ENCODE data around the gene KNDC1.

KNDC1 gene

DNA sequence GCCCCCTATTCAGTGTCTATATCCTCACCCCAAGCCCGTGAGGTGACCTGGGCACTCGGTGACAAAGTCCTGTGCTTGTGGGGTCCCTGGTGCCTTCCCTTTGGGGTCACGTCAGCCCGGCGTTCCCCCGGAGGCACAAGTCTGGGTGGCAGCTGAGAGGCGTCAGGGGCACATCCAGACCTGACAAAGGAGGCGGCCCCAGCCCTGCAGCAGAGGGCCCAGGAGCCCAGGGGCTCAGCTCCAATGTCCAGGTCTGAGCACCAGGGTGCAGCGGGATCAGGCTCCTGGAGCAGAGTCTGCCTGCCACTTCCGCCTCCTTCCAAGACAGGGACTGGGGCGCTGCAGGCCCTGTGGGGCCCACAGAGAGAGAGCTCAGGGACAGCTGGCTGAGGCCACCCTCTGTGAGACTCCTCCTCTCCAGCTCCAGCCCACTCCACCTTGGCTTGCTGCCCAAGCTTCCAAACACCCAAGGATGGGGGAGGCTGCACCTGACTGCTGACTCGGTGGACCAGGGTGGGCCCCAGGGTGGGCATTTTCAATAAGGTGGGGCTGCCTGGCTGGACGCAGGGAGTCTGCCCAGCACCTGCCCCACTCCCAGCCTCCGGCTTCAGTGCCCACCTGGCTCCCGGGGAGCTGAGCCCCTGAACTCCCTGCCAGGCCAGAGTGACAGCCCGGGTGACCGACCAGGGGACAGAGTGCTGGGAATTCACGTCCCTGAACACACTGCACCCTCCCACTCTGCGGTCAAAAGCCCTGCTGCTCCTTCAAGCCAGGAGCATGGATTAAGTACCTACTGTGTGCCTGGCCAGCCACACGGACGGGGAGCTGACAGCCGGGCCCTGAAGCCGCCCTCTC, 1.0 kb upstream of the KNDC1 start:
- in situ Hi-C loops (cut with MboI; ENCODE audit: low pct_unique_long_range_greater_than_20kb, low sequenced_read_pairs, unreplicated experiment) = no loop called here
- no peak for DNase-seq (ENCODE audit: low spot score)
- TF ChIP-seq, protein P1, sequence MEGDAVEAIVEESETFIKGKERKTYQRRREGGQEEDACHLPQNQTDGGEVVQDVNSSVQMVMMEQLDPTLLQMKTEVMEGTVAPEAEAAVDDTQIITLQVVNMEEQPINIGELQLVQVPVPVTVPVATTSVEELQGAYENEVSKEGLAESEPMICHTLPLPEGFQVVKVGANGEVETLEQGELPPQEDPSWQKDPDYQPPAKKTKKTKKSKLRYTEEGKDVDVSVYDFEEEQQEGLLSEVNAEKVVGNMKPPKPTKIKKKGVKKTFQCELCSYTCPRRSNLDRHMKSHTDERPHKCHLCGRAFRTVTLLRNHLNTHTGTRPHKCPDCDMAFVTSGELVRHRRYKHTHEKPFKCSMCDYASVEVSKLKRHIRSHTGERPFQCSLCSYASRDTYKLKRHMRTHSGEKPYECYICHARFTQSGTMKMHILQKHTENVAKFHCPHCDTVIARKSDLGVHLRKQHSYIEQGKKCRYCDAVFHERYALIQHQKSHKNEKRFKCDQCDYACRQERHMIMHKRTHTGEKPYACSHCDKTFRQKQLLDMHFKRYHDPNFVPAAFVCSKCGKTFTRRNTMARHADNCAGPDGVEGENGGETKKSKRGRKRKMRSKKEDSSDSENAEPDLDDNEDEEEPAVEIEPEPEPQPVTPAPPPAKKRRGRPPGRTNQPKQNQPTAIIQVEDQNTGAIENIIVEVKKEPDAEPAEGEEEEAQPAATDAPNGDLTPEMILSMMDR (IDR thresholded peaks at IDR 0.05; ENCODE audit: extremely low read depth, insufficient read depth, missing control alignments) = no peak

DNA sequence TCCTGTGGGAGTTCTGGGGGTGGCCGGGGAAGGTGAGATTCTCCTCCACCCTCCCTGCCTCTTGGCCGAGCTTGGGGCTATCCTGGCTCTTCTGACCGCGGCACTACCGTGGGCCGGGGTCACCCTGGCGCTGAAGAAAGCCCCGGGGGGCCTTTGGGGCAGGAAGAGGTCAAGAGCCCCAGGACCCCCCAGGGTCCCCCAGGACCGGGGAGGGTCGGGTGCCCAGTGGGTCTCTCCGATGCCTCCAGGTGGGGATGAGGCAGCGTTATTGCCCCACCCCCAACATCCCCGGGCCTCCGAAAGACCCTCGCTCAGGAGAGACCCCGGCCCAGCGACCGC, 439 bp upstream of the KNDC1 start:
- no peak for DNase-seq (ENCODE audit: low spot score)
- TF ChIP-seq, protein P1 (IDR thresholded peaks at IDR 0.05; ENCODE audit: extremely low read depth, insufficient read depth, missing control alignments) = no peak
- in situ Hi-C loops (cut with MboI; ENCODE audit: low pct_unique_long_range_greater_than_20kb, low sequenced_read_pairs, unreplicated experiment) = no loop called here

DNA sequence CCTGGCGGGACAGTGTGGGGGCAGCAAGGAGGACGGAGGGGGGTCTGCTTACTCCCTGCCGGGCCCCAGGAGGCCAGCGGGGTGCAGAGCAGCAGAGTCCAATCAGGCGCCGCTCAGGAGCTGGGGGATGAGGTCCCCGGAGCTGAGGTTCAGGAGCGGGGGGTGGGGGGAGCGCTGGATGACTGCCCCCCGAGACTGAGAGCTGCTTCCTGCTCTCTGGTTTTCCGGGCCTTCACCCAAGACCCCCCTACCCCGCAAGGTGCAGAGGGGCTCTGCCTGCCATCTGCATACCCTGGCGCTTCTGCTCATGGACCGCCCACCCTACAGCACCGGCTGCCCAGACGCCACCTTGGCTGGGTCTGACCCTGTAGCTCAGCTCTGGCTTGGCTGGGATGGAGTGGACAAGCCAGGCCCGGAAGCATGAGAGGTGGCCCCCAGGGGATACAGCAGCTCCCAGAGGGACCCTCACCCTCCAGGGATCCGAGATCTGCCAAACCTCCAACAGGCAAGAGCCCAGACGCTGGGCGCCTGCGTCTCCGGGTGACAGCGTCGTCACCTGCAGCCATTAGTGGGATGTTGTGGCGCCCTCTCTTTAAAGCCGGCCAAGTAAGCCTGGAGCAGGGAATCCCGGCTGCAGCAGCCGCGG, 930 bp downstream of the KNDC1 start:
- no peak for DNase-seq (ENCODE audit: low spot score)
- TF ChIP-seq, protein P1 (IDR thresholded peaks at IDR 0.05; ENCODE audit: extremely low read depth, insufficient read depth, missing control alignments) = no peak
- in situ Hi-C loops (cut with MboI; ENCODE audit: low pct_unique_long_range_greater_than_20kb, low sequenced_read_pairs, unreplicated experiment) = no loop called here

DNA sequence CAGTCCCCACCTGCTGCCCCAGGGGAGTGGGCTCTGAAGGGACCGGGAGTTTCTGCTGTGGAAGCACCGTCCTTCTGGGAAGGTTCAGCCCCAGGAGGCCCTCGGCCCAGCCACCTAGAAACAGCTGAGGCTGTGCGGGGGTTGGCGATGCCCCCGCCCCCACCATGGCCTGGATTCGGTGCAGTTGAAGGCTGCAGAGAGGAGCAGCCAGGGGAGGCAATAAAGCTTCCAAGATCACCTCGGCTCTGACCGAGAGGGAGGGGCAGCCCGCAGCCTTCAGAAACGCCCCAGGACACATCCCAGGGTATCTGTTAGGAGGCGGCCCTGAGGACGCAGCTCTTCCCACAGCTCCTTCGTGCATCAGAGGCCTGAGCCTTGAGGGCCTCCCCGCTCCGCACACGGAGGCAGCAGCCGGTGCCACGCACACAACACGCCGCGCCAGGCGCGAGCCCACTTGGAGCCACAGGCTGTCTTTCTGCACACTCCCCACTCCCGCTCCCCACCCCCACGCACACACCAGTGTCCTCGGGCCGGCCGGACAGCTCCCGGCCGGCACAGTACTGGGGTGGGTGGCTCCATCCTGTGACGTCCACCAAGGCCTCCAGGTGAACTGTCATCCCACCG, 1.6 kb downstream of the KNDC1 start:
- in situ Hi-C loops (cut with MboI; ENCODE audit: low pct_unique_long_range_greater_than_20kb, low sequenced_read_pairs, unreplicated experiment) = no loop called here
- TF ChIP-seq, protein P1 (IDR thresholded peaks at IDR 0.05; ENCODE audit: extremely low read depth, insufficient read depth, missing control alignments) = no peak
- DNase-seq (ENCODE audit: low spot score) = no peak

DNA sequence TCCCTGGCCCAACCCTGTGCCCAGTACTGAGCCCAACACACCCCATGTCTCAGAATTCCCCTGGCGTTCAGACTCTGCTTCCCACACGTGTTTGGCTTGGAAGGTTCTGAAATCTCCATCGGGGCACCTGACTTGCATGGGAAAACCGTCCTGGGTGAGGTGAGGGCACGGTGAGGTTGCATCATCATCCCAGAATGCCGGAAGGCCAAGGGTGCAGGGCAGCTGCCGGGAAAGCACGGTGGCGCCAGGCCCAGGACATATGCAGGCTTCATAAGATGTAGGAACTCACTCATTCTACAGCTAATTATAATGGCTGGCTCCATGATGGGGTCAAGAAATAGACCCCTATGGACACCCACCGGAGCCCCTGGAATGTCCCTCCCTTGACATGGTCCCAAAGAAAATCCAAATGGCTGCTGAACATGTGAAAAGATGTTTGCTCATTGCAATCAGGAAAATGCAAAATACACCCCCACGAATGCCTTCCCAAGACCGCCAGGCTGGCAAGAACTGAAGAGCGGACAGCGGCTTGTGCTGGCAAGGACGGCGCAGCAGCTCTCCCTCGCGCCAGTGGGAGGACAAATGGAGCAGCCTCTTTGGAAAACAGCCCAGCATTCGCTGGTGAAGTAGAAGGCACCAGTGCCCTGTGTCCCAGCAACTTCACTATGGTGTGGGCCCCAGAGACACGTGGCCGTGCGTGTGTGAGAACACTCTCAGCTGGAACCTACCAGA, 2.3 kb downstream of the KNDC1 start:
- in situ Hi-C loops (cut with MboI; ENCODE audit: low pct_unique_long_range_greater_than_20kb, low sequenced_read_pairs, unreplicated experiment) = no loop called here
- TF ChIP-seq, protein P1 (IDR thresholded peaks at IDR 0.05; ENCODE audit: extremely low read depth, insufficient read depth, missing control alignments) = no peak
- no peak for DNase-seq (ENCODE audit: low spot score)
